HepG2 (cell line): Measurements from ENCODE around the gene CCDC167. TPM values are rescaled to one million over a fixed set of nuclear protein-coding genes. Genes with fewer than 3 reads are reported as not detected.

Experiments used
- BCL6 ChIP-seq: IDR thresholded peaks from 2 replicates; pipeline ENCODE4 v1.6.1; 2016; ENCODE audit warnings: missing genetic modification reagents, missing compliant biosample characterization
- GABPB1 ChIP-seq: IDR thresholded peaks from 2 replicates; pipeline ENCODE4 v1.6.1; 2016; ENCODE audit warnings: mild to moderate bottlenecking, missing genetic modification reagents, moderate library complexity, missing compliant biosample characterization
- PHF21A ChIP-seq: sonication (generic); formaldehyde crosslinking; IDR thresholded peaks from 2 replicates; pipeline ENCODE4 v1.5.0; 2020; ENCODE audit warnings: mild to moderate bottlenecking, missing genetic modification reagents
- RXRA ChIP-seq: sonication (generic); formaldehyde crosslinking; IDR thresholded peaks from 2 replicates; pipeline ENCODE4 v1.5.1; 2020; ENCODE audit warnings: missing genetic modification reagents
- SMAD9 ChIP-seq: sonication (generic); formaldehyde crosslinking; IDR thresholded peaks from 2 replicates; pipeline ENCODE4 v1.5.1; 2020; ENCODE audit warnings: mild to moderate bottlenecking, missing genetic modification reagents
- ZNF354B ChIP-seq: sonication (generic); formaldehyde crosslinking; IDR thresholded peaks from 2 replicates; pipeline ENCODE4 v1.8.0; 2022; ENCODE audit warnings: mild to moderate bottlenecking, missing genetic modification reagents
- ZNF563 ChIP-seq: sonication (generic); formaldehyde crosslinking; IDR thresholded peaks from 2 replicates; pipeline ENCODE4 v1.8.0; 2022; ENCODE audit warnings: mild to moderate bottlenecking, moderate library complexity, missing genetic modification reagents
- ZNF589 ChIP-seq: sonication (generic); formaldehyde crosslinking; conservative IDR thresholded peaks from 2 replicates; pipeline ENCODE4 v1.8.0; 2022; ENCODE audit warnings: mild to moderate bottlenecking, moderate library complexity, missing genetic modification reagents
- ZNF598 ChIP-seq: sonication (generic); formaldehyde crosslinking; IDR thresholded peaks from 2 replicates; pipeline ENCODE4 v1.5.1; 2020; ENCODE audit warnings: mild to moderate bottlenecking, missing genetic modification reagents, borderline replicate concordance
- ZNF737 ChIP-seq: sonication (generic); formaldehyde crosslinking; IDR thresholded peaks from 2 replicates; pipeline ENCODE4 v1.5.0; 2020; ENCODE audit warnings: missing genetic modification reagents, mild to moderate bottlenecking, borderline replicate concordance
- ZNF883 ChIP-seq: sonication (generic); formaldehyde crosslinking; IDR thresholded peaks from 2 replicates; pipeline ENCODE4 v1.5.1; 2020; ENCODE audit warnings: mild to moderate bottlenecking, missing genetic modification reagents; ENCODE audit errors: not compliant biosample characterization
- polyA plus RNA-seq, 8 experiments: library from polyadenylated mRNA; depleted of rRNA in 3 of 8; stranded (reverse) in 7 of 8; unstranded in 1 of 8; fragments of >200 nt; fragmentation: Illumina TruSeq in 4 of 8; extraction: Trizol in 4 of 8; gene quantifications; 2 replicates each; pipeline versions ENCODE4 v1.2.1 to v1.2.3, GENCODE V29; 2011 to 2016; ENCODE audit warnings: low read depth in 4 of 8, missing spikeins in 1 of 8, mixed read lengths in 1 of 8; ENCODE audit not compliant: insufficient read depth in 1 of 8
- total RNA-seq, 5 experiments: library from RNA; depleted of rRNA; stranded (reverse); fragments of >200 nt; fragmentation: Illumina TruSeq; extraction: Trizol; gene quantifications; 2 replicates each; pipeline ENCODE4 v1.2.3, GENCODE V29; 2016; ENCODE audit warnings: low read depth in 1 of 5
- TF ChIP-seq, protein P1 (sequence below): sonication (generic); formaldehyde crosslinking; IDR thresholded peaks from 2 replicates; pipeline ENCODE4 v1.5.1; 2020; ENCODE audit warnings: mild to moderate bottlenecking, missing genetic modification reagents, moderate library complexity
- TF ChIP-seq, protein P2 (sequence below): sonication (generic); formaldehyde crosslinking; IDR thresholded peaks from 2 replicates; pipeline ENCODE4 v1.8.1; 2023; ENCODE audit warnings: mild to moderate bottlenecking, moderate library complexity, missing genetic modification reagents
- TF ChIP-seq, protein P3 (sequence below): sonication (generic); formaldehyde crosslinking; IDR thresholded peaks from 2 replicates; pipeline ENCODE4 v1.4.0; 2020; ENCODE audit warnings: missing genetic modification reagents, borderline replicate concordance

CCDC167 gene
- total and polyA plus RNA-seq, 2 of the 13 experiments (the other 11 are each of a cell fraction or from before 2014, with no cell fraction given): 48.4 to 66.8 TPM

DNA sequence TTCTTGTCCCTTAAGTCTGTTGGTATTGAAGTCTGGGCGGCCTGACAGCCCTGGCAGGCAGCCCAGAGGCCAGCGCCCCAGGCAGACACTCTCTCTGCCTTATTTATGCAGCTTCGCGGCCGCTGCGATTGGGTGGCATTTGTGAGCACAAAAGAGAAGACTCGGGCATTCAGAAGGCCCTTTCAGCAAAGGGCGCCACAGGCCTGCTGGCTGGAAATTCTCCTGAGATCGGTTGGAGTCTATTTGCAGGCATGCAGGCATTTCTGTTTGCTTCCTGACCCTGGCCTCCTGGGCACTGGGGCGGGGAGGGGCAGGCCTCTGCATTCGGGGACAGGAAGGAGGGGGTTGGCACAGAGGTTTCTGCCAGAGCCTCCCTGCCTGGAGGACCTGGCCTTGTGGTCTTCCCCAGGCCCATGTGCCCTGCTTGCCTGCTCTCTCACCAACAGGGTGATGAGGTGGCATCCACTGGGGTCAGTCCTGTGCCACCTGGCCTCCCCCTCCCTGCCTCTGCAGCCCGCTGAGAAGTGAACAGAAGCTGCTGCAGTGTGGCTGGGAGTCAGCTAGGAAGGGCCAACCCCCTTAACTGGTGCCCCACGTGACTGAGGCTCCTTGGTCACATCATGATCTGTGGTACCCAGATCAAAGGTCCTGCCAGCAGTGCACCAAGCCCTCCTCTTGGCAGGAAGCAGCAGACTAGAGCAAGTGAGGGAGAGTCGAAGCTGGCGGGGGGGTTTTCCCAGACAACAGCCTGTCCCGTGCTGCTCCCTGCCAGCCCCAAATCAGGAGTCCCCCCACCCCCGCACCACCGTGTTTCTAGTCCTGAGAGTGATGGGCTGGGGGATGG is 16.6 kb upstream of the CCDC167 start (continued):
- TF ChIP-seq PHF21A (no peak), ZNF737 (CRISPR knock-in tag) (no peak), GABPB1 (CRISPR knock-in tag) (peak; percentile 38; the same call in 1 of the 2 replicates), ZNF354B (CRISPR knock-in tag) (no peak), ZNF598 (CRISPR knock-in tag) (peak; percentile 76; the same call in 1 of the 2 replicates), RXRA (CRISPR knock-in tag) (0 out of 2 replicates have a peak, but pooled peaks have one; percentile 34), BCL6 (CRISPR knock-in tag) (0 out of 2 replicates have a peak, but pooled peaks have one; percentile 8), ZNF883 (CRISPR knock-in tag) (peak; percentile 52), SMAD9 (no peak), ZNF589 (CRISPR knock-in tag) (no peak), ZNF563 (CRISPR knock-in tag) (no peak)
- TF ChIP-seq, protein P1, sequence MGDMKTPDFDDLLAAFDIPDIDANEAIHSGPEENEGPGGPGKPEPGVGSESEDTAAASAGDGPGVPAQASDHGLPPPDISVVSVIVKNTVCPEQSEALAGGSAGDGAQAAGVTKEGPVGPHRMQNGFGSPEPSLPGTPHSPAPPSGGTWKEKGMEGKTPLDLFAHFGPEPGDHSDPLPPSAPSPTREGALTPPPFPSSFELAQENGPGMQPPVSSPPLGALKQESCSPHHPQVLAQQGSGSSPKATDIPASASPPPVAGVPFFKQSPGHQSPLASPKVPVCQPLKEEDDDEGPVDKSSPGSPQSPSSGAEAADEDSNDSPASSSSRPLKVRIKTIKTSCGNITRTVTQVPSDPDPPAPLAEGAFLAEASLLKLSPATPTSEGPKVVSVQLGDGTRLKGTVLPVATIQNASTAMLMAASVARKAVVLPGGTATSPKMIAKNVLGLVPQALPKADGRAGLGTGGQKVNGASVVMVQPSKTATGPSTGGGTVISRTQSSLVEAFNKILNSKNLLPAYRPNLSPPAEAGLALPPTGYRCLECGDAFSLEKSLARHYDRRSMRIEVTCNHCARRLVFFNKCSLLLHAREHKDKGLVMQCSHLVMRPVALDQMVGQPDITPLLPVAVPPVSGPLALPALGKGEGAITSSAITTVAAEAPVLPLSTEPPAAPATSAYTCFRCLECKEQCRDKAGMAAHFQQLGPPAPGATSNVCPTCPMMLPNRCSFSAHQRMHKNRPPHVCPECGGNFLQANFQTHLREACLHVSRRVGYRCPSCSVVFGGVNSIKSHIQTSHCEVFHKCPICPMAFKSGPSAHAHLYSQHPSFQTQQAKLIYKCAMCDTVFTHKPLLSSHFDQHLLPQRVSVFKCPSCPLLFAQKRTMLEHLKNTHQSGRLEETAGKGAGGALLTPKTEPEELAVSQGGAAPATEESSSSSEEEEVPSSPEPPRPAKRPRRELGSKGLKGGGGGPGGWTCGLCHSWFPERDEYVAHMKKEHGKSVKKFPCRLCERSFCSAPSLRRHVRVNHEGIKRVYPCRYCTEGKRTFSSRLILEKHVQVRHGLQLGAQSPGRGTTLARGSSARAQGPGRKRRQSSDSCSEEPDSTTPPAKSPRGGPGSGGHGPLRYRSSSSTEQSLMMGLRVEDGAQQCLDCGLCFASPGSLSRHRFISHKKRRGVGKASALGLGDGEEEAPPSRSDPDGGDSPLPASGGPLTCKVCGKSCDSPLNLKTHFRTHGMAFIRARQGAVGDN (CRISPR knock-in tag): peak; percentile 36
- TF ChIP-seq, protein P2, sequence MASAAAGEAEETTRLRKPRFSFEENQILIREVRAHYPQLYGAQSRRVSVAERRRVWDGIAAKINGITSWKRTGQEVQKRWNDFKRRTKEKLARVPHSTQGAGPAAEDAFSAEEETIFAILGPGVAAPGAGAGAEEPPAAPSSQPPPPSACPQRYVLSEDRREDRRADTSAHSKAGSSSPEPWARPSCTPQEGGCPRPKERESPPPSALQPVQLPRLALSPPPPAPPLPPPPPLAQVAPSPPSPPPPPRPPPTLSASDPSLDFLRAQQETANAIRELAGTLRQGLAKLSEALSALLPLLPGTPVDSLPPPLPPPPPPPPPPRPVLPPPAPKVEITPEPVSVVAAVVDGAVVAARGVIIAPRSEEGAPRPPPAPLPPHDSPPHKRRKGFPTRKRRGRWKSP (CRISPR knock-in tag): no peak
- TF ChIP-seq, protein P3, sequence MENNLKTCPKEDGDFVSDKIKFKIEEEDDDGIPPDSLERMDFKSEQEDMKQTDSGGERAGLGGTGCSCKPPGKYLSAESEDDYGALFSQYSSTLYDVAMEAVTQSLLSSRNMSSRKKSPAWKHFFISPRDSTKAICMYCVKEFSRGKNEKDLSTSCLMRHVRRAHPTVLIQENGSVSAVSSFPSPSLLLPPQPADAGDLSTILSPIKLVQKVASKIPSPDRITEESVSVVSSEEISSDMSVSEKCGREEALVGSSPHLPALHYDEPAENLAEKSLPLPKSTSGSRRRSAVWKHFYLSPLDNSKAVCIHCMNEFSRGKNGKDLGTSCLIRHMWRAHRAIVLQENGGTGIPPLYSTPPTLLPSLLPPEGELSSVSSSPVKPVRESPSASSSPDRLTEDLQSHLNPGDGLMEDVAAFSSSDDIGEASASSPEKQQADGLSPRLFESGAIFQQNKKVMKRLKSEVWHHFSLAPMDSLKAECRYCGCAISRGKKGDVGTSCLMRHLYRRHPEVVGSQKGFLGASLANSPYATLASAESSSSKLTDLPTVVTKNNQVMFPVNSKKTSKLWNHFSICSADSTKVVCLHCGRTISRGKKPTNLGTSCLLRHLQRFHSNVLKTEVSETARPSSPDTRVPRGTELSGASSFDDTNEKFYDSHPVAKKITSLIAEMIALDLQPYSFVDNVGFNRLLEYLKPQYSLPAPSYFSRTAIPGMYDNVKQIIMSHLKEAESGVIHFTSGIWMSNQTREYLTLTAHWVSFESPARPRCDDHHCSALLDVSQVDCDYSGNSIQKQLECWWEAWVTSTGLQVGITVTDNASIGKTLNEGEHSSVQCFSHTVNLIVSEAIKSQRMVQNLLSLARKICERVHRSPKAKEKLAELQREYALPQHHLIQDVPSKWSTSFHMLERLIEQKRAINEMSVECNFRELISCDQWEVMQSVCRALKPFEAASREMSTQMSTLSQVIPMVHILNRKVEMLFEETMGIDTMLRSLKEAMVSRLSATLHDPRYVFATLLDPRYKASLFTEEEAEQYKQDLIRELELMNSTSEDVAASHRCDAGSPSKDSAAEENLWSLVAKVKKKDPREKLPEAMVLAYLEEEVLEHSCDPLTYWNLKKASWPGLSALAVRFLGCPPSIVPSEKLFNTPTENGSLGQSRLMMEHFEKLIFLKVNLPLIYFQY (CRISPR knock-in tag): no peak
